Activated CD8-positive, alpha-beta memory T cell treated with anti-CD3 and anti-CD28 coated beads for 1 hour (primary cell): Measurements from ENCODE around the gene TRPM3.

ENCODE experiments used
- DNase-seq, 2 donors: peaks; one replicate each; pipeline ENCODE4 v3.0.0-alpha.2; 2020; ENCODE audit warnings: low read depth in 1 of 2; ENCODE audit errors: extremely low read depth in 1 of 2

The TRPM3 gene

GRCh38 chr9:71105192-71105591, 16.2 kb downstream of the TRPM3 start:
- no peak for DNase-seq

GRCh38 chr9:71098801-71099200, 22.6 kb downstream of the TRPM3 start:
- no peak for DNase-seq

GRCh38 chr9:71097671-71098070, 23.8 kb downstream of the TRPM3 start:
- DNase-seq = no peak

- DNase-seq = no peak
These were observed 24.9 kb downstream of the TRPM3 start for GRCh38 chr9:71096421-71097108.

GRCh38 chr9:71094708-71095251, 26.6 kb downstream of the TRPM3 start:
- DNase-seq = no peak

- DNase-seq = no peak
These were observed 30.5 kb downstream of the TRPM3 start for GRCh38 chr9:71090896-71091295.

- no peak for DNase-seq
These were observed 42.0 kb downstream of the TRPM3 start for GRCh38 chr9:71079451-71079850.

- DNase-seq = no peak
These were observed 45.3 kb downstream of the TRPM3 start for GRCh38 chr9:71076096-71076495.

GRCh38 chr9:71073494-71073893, 47.9 kb downstream of the TRPM3 start:
- DNase-seq = no peak

GRCh38 chr9:71072587-71072986, 48.8 kb downstream of the TRPM3 start:
- DNase-seq = no peak

- no peak for DNase-seq
These were observed 49.8 kb downstream of the TRPM3 start for GRCh38 chr9:71071633-71072032.

- no peak for DNase-seq
These were observed 62.8 kb downstream of the TRPM3 start for GRCh38 chr9:71058660-71059059.

GRCh38 chr9:71052287-71052686, 69.1 kb downstream of the TRPM3 start:
- no peak for DNase-seq

- DNase-seq = no peak
These were observed 73.1 kb downstream of the TRPM3 start for GRCh38 chr9:71048280-71048679.

- no peak for DNase-seq
These were observed 78.9 kb downstream of the TRPM3 start for GRCh38 chr9:71042448-71042990.

GRCh38 chr9:71037521-71037920, 83.9 kb downstream of the TRPM3 start:
- no peak for DNase-seq

GRCh38 chr9:71036501-71036900, 84.9 kb downstream of the TRPM3 start:
- no peak for DNase-seq

- DNase-seq = no peak
These were observed 88.6 kb downstream of the TRPM3 start for GRCh38 chr9:71032779-71033178.

GRCh38 chr9:71025728-71026127, 95.7 kb downstream of the TRPM3 start:
- no peak for DNase-seq

- DNase-seq = no peak
These were observed 96.2 kb downstream of the TRPM3 start for GRCh38 chr9:71025201-71025600.

GRCh38 chr9:71010258-71010657, 111.2 kb downstream of the TRPM3 start:
- DNase-seq = no peak

- no peak for DNase-seq
These were observed 116.0 kb downstream of the TRPM3 start for GRCh38 chr9:71005456-71005855.

GRCh38 chr9:71004196-71004595, 117.2 kb downstream of the TRPM3 start:
- no peak for DNase-seq
